Psoas muscle (tissue), 8 donors: Measurements from ENCODE around the gene PRKCA. TPM values are rescaled to one million over a fixed set of nuclear protein-coding genes. Genes with fewer than 3 reads are reported as not detected.

Experiments
- ATAC-seq, 4 donors: fragments of 200-7000 bp; cut with Tn5 transposase; one replicate each; pipeline ENCODE4 v1.9.1; 2020; ENCODE audit warnings: moderate library complexity in 3 of 4, mild to moderate bottlenecking in 2 of 4
- DNase-seq, 2 donors: peaks; one replicate each; pipeline ENCODE4 v3.0.0-alpha.2; 2020
- H3K27ac ChIP-seq: fragments of 200-600 bp; one replicate; pipeline ENCODE4 v1.8.0; 2022
- H3K27me3 ChIP-seq, 3 donors: fragments of 200-600 bp in 1 of 3; one replicate each; pipeline versions ENCODE4 v1.6.1 to v1.8.0; 2013 to 2022; ENCODE audit warnings: low read length in 2 of 3, mild to moderate bottlenecking in 2 of 3, moderate library complexity in 1 of 3; ENCODE audit not compliant: insufficient read depth in 3 of 3
- H3K36me3 ChIP-seq, 2 donors: fragments of 200-600 bp in 1 of 2; one replicate each; pipeline versions ENCODE4 v1.6.1 to v1.8.0; 2013 to 2022; ENCODE audit warnings: low read depth in 1 of 2, mild to moderate bottlenecking in 1 of 2, moderate library complexity in 1 of 2; ENCODE audit not compliant: insufficient read depth in 1 of 2
- H3K4me1 ChIP-seq: fragments of 200-600 bp; one replicate; pipeline ENCODE4 v1.8.0; 2022
- H3K4me3 ChIP-seq: fragments of 200-600 bp; one replicate; pipeline ENCODE4 v1.8.0; 2022; ENCODE audit warnings: mild to moderate bottlenecking
- H3K9me3 ChIP-seq: fragments of 200-600 bp; one replicate; pipeline ENCODE4 v1.8.0; 2022
- CTCF ChIP-seq: fragments of 200-600 bp; IDR thresholded peaks from one replicate; pipeline ENCODE4 v1.8.0; 2022; ENCODE audit warnings: antibody characterized with exemption
- WGBS, 3 donors: extraction: QIAGEN DNeasy Blood & Tissue Kit; methylation state at CpG; one replicate each; pipeline versions ENCODE4 v1.1.6 to v1.1.7; 2013; 5-methylcytosine and 5-hydroxymethylcytosine counted together
- intact Hi-C, 2 donors: fragments of 100-400 bp; cut with DNase I; formaldehyde crosslinking; loops; one replicate each; pipeline versions ENCODE4 v1.11.0 to v1.14.2; 2022
- polyA plus RNA-seq, 3 donors: library from polyadenylated mRNA; stranded (reverse); fragments of 200-250 nt; gene quantifications; one replicate each; pipeline ENCODE4 v1.2.3, GENCODE V29; 2013
- total RNA-seq, 4 donors: library from RNA; stranded (reverse); fragmentation: NEBNext Ultra II Directional in 2 of 4; extraction: Animal tissue kit (Norgen Biotek cat#: 25700) in 2 of 4; gene quantifications; one replicate each; pipeline versions ENCODE4 v1.2.1 to v1.2.4, GENCODE V29; 2021 to 2023
- donor health status: healthy with polysubstance abuse.
- donor health status: DM: no; HTN: no; CAD: no; lungs with moderate emphysema.
- donor health status: Bipolar disorder and iron deficiency.
- donor health status: healthy.
- donor health status: DM: yes; HTN: yes; CAD: no.
- donor health status: DM: no; HTN: no; CAD: no.
- donor health status: DM: no; HTN: no; CAD: no.
- donor health status: DM: yes; HTN: yes; CAD: no.

The PRKCA gene
- total and polyA plus RNA-seq, 7 donors: 0.35 to 15.5 (median 8.2) TPM

- no peak for DNase-seq
- intact Hi-C loops: no loop called here
- Histone ChIP-seq H3K27me3 (no peaks in the 10 kb centered on the region), H3K4me3 (no peak overlapping the region), H3K27ac (no peak overlapping the region), H3K4me1 (peaks cover 5% of the 10 kb centered on the region), H3K36me3 (no peaks in the 10 kb centered on the region), H3K9me3 (no peaks in the 10 kb centered on the region)
- no peak for ATAC-seq
- WGBS, 3 donors: 80 to 96% (median 91%) methylated on average over 11 of the region's 11 CpGs
- TF ChIP-seq CTCF: no peak
Measured at GRCh38 chr17:66750781-66751543, 448.5 kb downstream of the PRKCA start.

GRCh38 chr17:66751771-66752170 lies 449.4 kb downstream of the PRKCA start:
- Histone ChIP-seq H3K4me3 (no peak overlapping the region), H3K4me1 (peaks cover 5% of the 10 kb centered on the region), H3K27ac (no peak overlapping the region), H3K9me3 (no peaks in the 10 kb centered on the region), H3K36me3 (no peaks in the 10 kb centered on the region), H3K27me3 (no peaks in the 10 kb centered on the region)
- no peak for DNase-seq
- WGBS, 3 donors: 78 to 89% (median 82%) methylated on average over 3 of the region's 3 CpGs
- no peak for ATAC-seq
- TF ChIP-seq CTCF: no peak
- intact Hi-C loops: no loop called here

- intact Hi-C loops: no loop called here
- TF ChIP-seq CTCF: no peak
- WGBS, 3 donors: 50 to 76% (median 66%) methylated on average over 2 to 3 of the region's 3 CpGs
- Histone ChIP-seq H3K36me3 (no peaks in the 10 kb centered on the region), H3K9me3 (no peaks in the 10 kb centered on the region), H3K27ac (no peak overlapping the region), H3K4me1 (peaks cover 5% of the 10 kb centered on the region), H3K4me3 (no peak overlapping the region), H3K27me3 (no peaks in the 10 kb centered on the region)
- no peak for DNase-seq
- ATAC-seq: no peak
Measured at GRCh38 chr17:66752411-66752810, 450.0 kb downstream of the PRKCA start.

- Histone ChIP-seq H3K4me3 (no peak overlapping the region), H3K36me3 (no peaks in the 10 kb centered on the region), H3K4me1 (peaks cover 5% of the 10 kb centered on the region), H3K9me3 (no peaks in the 10 kb centered on the region), H3K27me3 (no peaks in the 10 kb centered on the region), H3K27ac (no peak overlapping the region)
- DNase-seq (no peak), ATAC-seq (no peak)
- intact Hi-C loops: no loop called here
- WGBS, 3 donors: 91 to 93% (median 91%) methylated on average over 11 of the region's 11 CpGs
- TF ChIP-seq CTCF: no peak
Measured at GRCh38 chr17:66753126-66753920, 450.9 kb downstream of the PRKCA start.
